Measurements from ENCODE around the gene OGFOD3. TPM values are rescaled to one million over a fixed set of nuclear protein-coding genes. Genes with fewer than 3 reads are reported as not detected.
A peak's percentile ranks its signal among the peaks of the same experiment; 100 is the strongest.
"Not testable (repeated sequence)": the region's sequence is repeated elsewhere in the genome, so short reads cannot be mapped to it uniquely, and the experiment has no call there.

Gene OGFOD3
- total RNA-seq, 4 donors from 2014 or later, result 7.9 to 27.5 (median 25.9) TPM

GRCh38 chr17:82463925-82464566, 45.7 kb upstream of the OGFOD3 start:
- H3K9me3 ChIP-seq, result no peaks in the 10 kb centered on the region
- DNase-seq, result no peak
- H3K27ac ChIP-seq, result no peak overlapping the region
- H3K4me1 ChIP-seq, result peaks cover 0 to 13% (median 8%) of the 10 kb centered on the region in 4 donors
- in situ Hi-C loops (cut with MboI; ENCODE audit: low pct_ligation_motif_present in 1 of 4, low pct_unique_long_range_greater_than_20kb in 1 of 4, low sequenced_read_pairs in 3 of 4) (no loop called here), intact Hi-C loops (cut with DNase I; ENCODE audit: low total_unique reads) (no loop called here)
- 88% methylated on average over 7 of the region's 7 CpGs; no CpG with 5 or more reads in 1 of the 2 donors for WGBS, 2 donors (ENCODE audit: low coverage in 1 of 2)
- H3K36me3 ChIP-seq, result peaks cover 0 to 51% (median 20%) of the 10 kb centered on the region in 4 donors
- no peaks in the 10 kb centered on the region for H3K27me3 ChIP-seq
- TF ChIP-seq POLR2A (IDR thresholded peaks at IDR 0.05), result no peak
- TF ChIP-seq POLR2AphosphoS5 (IDR thresholded peaks at IDR 0.05), result no peak
- TF ChIP-seq EP300 (IDR thresholded peaks at IDR 0.05; ENCODE audit: low read depth), result no peak
- TF ChIP-seq, protein P1, sequence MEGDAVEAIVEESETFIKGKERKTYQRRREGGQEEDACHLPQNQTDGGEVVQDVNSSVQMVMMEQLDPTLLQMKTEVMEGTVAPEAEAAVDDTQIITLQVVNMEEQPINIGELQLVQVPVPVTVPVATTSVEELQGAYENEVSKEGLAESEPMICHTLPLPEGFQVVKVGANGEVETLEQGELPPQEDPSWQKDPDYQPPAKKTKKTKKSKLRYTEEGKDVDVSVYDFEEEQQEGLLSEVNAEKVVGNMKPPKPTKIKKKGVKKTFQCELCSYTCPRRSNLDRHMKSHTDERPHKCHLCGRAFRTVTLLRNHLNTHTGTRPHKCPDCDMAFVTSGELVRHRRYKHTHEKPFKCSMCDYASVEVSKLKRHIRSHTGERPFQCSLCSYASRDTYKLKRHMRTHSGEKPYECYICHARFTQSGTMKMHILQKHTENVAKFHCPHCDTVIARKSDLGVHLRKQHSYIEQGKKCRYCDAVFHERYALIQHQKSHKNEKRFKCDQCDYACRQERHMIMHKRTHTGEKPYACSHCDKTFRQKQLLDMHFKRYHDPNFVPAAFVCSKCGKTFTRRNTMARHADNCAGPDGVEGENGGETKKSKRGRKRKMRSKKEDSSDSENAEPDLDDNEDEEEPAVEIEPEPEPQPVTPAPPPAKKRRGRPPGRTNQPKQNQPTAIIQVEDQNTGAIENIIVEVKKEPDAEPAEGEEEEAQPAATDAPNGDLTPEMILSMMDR (IDR thresholded peaks at IDR 0.05), result no peak
- H3K4me3 ChIP-seq, result no peak overlapping the region

GRCh38 chr17:82463391-82463790, 45.0 kb upstream of the OGFOD3 start:
- no peak overlapping the region for H3K4me3 ChIP-seq
- no peaks in the 10 kb centered on the region for H3K27me3 ChIP-seq
- WGBS, 2 donors (ENCODE audit: low coverage in 1 of 2), result 87% methylated on average over 6 of the region's 6 CpGs; no CpG with 5 or more reads in 1 of the 2 donors
- DNase-seq, result no peak
- TF ChIP-seq POLR2A (IDR thresholded peaks at IDR 0.05) (no peak), POLR2AphosphoS5 (IDR thresholded peaks at IDR 0.05) (no peak), EP300 (IDR thresholded peaks at IDR 0.05; ENCODE audit: low read depth) (no peak)
- TF ChIP-seq, protein P1 (IDR thresholded peaks at IDR 0.05), result no peak
- H3K36me3 ChIP-seq, result peaks cover 0 to 44% (median 17%) of the 10 kb centered on the region in 4 donors
- H3K4me1 ChIP-seq, result peaks cover 0 to 13% (median 8%) of the 10 kb centered on the region in 4 donors
- H3K9me3 ChIP-seq, result no peaks in the 10 kb centered on the region
- intact Hi-C loops (cut with DNase I; ENCODE audit: low total_unique reads) (no loop called here), in situ Hi-C loops (cut with MboI; ENCODE audit: low pct_ligation_motif_present in 1 of 4, low pct_unique_long_range_greater_than_20kb in 1 of 4, low sequenced_read_pairs in 3 of 4) (no loop called here)
- no peak overlapping the region for H3K27ac ChIP-seq

GRCh38 chr17:82461827-82462524, 43.6 kb upstream of the OGFOD3 start:
- no peaks in the 10 kb centered on the region for H3K27me3 ChIP-seq
- intact Hi-C loops (cut with DNase I; ENCODE audit: low total_unique reads), result no loop called here
- 60 to 72% methylated on average over 1 to 10 of the region's 10 CpGs for WGBS, 2 donors (ENCODE audit: low coverage in 1 of 2)
- no peak overlapping the region for H3K27ac ChIP-seq
- in situ Hi-C loops (cut with MboI; ENCODE audit: low pct_ligation_motif_present in 1 of 4, low pct_unique_long_range_greater_than_20kb in 1 of 4, low sequenced_read_pairs in 3 of 4), result no loop called here
- H3K4me1 ChIP-seq, result peaks cover 8 to 22% (median 18%) of the 10 kb centered on the region in 4 donors
- no peaks in the 10 kb centered on the region for H3K9me3 ChIP-seq
- no peak overlapping the region for H3K4me3 ChIP-seq
- no peak for DNase-seq
- H3K36me3 ChIP-seq, result peaks cover 0 to 34% (median 11%) of the 10 kb centered on the region in 4 donors
- TF ChIP-seq, protein P1 (IDR thresholded peaks at IDR 0.05), result no peak
- TF ChIP-seq EP300 (IDR thresholded peaks at IDR 0.05; ENCODE audit: low read depth) (no peak), POLR2A (IDR thresholded peaks at IDR 0.05) (no peak), POLR2AphosphoS5 (IDR thresholded peaks at IDR 0.05) (no peak)

DNA sequence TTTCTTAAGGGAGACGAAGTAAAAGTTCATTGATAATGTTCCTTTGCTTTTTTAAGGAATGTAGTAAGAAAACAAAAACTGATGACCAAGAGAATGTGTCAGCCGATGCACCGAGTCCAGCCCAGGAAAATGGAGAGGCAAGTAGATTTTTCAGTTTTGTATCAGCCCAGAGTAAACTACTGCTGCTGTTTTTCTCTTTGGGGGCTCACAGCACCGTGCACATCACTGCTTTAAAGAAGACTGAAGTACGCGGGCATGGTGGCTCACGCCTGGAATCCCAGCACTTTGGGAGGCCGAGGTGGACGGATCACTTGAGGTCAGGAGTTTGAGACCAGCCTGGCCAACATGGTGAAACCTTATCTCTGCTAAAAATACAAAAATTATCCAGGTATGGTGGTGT, 41.5 kb upstream of the OGFOD3 start:
- Histone ChIP-seq H3K4me3 (peak overlapping the region in 1 of 4 donors; percentile 67), H3K36me3 (peaks cover 0 to 20% (median 5%) of the 10 kb centered on the region in 4 donors), H3K4me1 (peaks cover 10 to 25% (median 19%) of the 10 kb centered on the region in 4 donors)
- H3K9me3 ChIP-seq; H3K27ac ChIP-seq; in situ Hi-C loops (cut with MboI; ENCODE audit: low pct_ligation_motif_present in 1 of 4, low pct_unique_long_range_greater_than_20kb in 1 of 4, low sequenced_read_pairs in 3 of 4); H3K27me3 ChIP-seq; DNase-seq: not testable (repeated sequence)
- 92 to 94% methylated on average over 5 to 9 of the region's 9 CpGs for WGBS, 2 donors (ENCODE audit: low coverage in 1 of 2)
- intact Hi-C loops (cut with DNase I; ENCODE audit: low total_unique reads), result loop anchor here (5.0 kb wide), 2 partner anchors 92 to 1058 kb away; no protein-coding TSS in a partner anchor

Measured in transverse colon (tissue), 4 donors.